GM12872 (cell line): ENCODE results near the gene WDR47.

ENCODE experiments used
- CTCF ChIP-seq: IDR thresholded peaks from 3 replicates; pipeline ENCODE4 v1.5.1; 2011; ENCODE audit warnings: low read depth, mild to moderate bottlenecking, low read length, moderate library complexity; ENCODE audit not compliant: insufficient read depth

The WDR47 gene

GRCh38 chr1:108972951-108973350 is 69.0 kb downstream of the WDR47 start:
- TF ChIP-seq CTCF = no peak

GRCh38 chr1:108969346-108969745 is 72.6 kb downstream of the WDR47 start:
- TF ChIP-seq CTCF = no peak

GRCh38 chr1:108963052-108963686 is 78.7 kb downstream of the WDR47 start, which contains the start of gene CLCC1:
CLCC1 (minus strand) TSS chr1:108963484; CDS start chr1:108950437, 13,047 bp downstream.
- TF ChIP-seq CTCF = no peak

- TF ChIP-seq CTCF = no peak
These were observed 79.2 kb downstream of the WDR47 start for GRCh38 chr1:108962681-108963051.

DNA sequence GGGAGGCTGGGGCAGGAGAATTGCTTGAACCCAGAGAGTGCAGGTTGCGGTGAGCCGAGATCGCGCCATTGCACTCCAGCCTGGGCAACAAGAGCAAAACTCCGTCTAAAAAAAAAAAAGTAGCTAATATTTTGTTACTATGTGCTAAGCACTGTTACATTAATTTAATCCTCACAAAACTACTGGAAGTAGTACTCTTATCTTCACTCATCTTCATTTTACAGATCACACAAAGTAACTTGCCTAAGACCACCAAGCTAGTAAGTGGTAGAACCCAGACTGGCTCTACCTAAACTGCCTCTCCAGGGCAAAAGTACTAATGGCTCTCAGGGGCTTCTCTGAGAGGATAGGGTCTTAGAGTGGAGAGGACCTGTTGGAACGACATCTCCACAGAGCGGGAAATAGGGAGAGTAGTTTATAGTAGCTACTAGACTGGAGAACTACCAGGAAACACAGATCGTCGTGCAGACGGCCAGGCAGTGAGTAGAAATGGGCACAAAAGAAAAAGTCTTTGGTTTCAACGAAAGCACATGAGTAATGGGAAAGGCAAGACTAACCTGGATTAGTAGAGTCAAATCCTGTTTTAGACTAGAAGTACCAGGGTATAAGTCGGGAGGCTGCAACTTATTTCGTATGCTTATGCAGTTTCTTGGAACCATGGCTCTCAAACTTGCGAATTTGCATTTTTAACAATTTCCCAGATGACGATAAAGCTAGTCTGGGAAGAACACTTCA is 80.0 kb downstream of the WDR47 start:
- TF ChIP-seq CTCF = no peak

DNA sequence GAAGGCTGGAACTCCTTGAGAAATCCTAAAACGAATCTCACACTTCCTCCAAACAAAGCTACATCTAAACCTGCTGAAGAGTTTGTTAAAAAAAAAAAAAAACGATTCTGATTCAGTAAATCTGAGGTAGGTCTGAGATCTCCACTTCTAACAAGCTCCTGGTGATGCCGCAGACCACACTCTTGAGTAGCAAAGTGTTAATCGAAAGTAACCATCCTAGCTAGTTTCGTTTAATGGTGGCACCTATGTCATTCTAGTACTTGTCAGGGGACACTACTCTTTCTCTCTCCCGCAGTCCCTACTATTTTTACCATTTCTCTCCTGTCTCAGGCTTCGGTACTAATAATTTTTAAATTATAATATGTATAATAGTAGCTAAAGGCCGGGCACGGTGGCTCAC is 80.7 kb downstream of the WDR47 start:
- no peak for TF ChIP-seq CTCF

DNA sequence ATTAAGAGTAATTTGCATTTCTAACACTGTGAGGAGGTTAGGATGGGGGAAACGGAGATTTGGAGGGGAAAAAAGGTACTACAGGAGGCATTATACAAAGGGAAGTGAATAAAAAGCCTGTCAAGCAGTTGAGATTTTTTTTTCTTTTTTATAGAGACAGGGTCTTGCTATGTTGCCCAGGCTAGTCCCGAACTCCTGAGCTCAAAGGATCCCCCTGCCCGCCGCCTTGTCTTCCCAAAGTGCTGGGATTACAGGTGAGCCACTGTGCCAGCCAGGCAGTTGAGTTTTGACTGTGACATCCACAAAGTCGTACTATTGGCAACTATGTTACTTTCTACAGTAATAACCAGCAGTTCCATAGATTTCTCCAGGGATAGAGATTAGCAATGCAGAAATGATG is 81.2 kb downstream of the WDR47 start:
- TF ChIP-seq CTCF = no peak
